Measurements from ENCODE around the gene EVI5L. TPM values are rescaled to one million over a fixed set of nuclear protein-coding genes. Genes with fewer than 3 reads are reported as not detected.

Gene EVI5L
- total and polyA plus RNA-seq, 2 of the 4 experiments (the other 2 are of a cell fraction), result 12.7 to 14.6 TPM

DNA sequence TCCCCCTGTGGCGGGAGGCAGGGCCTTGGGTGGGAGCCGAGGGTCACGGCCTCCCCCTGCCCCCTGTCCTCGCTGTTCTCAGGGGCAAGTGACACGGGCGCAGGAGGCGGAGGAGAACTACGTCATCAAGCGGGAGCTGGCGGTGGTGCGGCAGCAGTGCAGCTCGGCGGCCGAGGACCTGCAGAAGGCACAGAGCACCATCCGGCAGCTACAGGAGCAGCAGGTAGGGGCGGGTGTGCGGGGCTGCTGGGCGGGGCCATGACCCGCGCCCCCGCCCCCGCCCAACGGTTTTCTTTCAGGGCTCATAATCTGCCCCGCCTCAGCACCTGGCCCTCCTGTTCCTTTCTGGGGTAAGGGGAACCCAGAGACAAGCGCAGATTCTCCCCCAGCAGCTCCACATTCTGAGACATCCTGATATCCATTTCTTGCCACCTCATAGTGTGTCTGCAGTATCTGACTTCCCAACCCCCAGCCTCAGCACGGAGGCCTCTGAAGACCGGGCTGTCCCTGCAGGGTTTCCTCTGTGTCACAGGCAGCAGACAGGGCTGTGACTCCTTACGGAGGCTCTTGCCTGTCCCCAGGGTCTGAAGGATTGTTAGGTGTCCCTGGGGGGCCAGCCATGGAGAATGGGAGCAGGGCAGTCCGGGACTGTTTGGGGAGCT is 28.2 kb downstream of the EVI5L start:
- TF ChIP-seq FOS (IDR thresholded peaks at IDR 0.05; ENCODE audit: low read depth, low read length), result no peak
- TF ChIP-seq NFE2L2 (IDR thresholded peaks at IDR 0.05; ENCODE audit: low read depth, low read length), result no peak
- TF ChIP-seq MAFK (IDR thresholded peaks at IDR 0.05; ENCODE audit: low read depth, low read length), result no peak
- no peak for TF ChIP-seq MAZ (IDR thresholded peaks at IDR 0.05; ENCODE audit: borderline replicate concordance, low read depth, low read length)
- no peak for TF ChIP-seq RFX5 (IDR thresholded peaks at IDR 0.05; ENCODE audit: low read depth, low read length)
- no peak for TF ChIP-seq MXI1 (IDR thresholded peaks at IDR 0.05; ENCODE audit: borderline replicate concordance, low read depth, low read length)
- TF ChIP-seq SMC3 (IDR thresholded peaks at IDR 0.05; ENCODE audit: low read depth, low read length), result no peak
- TF ChIP-seq, protein P1, sequence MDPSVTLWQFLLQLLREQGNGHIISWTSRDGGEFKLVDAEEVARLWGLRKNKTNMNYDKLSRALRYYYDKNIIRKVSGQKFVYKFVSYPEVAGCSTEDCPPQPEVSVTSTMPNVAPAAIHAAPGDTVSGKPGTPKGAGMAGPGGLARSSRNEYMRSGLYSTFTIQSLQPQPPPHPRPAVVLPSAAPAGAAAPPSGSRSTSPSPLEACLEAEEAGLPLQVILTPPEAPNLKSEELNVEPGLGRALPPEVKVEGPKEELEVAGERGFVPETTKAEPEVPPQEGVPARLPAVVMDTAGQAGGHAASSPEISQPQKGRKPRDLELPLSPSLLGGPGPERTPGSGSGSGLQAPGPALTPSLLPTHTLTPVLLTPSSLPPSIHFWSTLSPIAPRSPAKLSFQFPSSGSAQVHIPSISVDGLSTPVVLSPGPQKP (IDR thresholded peaks at IDR 0.05; ENCODE audit: borderline replicate concordance, low read depth, low read length), result no peak
- TF ChIP-seq RCOR1 (IDR thresholded peaks at IDR 0.05; ENCODE audit: insufficient replicate concordance, low read length), result no peak
- TF ChIP-seq CEBPB (IDR thresholded peaks at IDR 0.05; ENCODE audit: low read depth, low read length), result no peak
- TF ChIP-seq, protein P2, sequence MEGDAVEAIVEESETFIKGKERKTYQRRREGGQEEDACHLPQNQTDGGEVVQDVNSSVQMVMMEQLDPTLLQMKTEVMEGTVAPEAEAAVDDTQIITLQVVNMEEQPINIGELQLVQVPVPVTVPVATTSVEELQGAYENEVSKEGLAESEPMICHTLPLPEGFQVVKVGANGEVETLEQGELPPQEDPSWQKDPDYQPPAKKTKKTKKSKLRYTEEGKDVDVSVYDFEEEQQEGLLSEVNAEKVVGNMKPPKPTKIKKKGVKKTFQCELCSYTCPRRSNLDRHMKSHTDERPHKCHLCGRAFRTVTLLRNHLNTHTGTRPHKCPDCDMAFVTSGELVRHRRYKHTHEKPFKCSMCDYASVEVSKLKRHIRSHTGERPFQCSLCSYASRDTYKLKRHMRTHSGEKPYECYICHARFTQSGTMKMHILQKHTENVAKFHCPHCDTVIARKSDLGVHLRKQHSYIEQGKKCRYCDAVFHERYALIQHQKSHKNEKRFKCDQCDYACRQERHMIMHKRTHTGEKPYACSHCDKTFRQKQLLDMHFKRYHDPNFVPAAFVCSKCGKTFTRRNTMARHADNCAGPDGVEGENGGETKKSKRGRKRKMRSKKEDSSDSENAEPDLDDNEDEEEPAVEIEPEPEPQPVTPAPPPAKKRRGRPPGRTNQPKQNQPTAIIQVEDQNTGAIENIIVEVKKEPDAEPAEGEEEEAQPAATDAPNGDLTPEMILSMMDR (conservative IDR thresholded peaks at IDR 0.05; ENCODE audit: low read depth, low read length), result no peak
- TF ChIP-seq CHD1 (IDR thresholded peaks at IDR 0.05; ENCODE audit: low read depth, low read length), result no peak
- TF ChIP-seq, protein P3, sequence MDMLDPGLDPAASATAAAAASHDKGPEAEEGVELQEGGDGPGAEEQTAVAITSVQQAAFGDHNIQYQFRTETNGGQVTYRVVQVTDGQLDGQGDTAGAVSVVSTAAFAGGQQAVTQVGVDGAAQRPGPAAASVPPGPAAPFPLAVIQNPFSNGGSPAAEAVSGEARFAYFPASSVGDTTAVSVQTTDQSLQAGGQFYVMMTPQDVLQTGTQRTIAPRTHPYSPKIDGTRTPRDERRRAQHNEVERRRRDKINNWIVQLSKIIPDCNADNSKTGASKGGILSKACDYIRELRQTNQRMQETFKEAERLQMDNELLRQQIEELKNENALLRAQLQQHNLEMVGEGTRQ (IDR thresholded peaks at IDR 0.05; ENCODE audit: low read depth, low read length), result no peak
- TF ChIP-seq RAD21 (IDR thresholded peaks at IDR 0.05; ENCODE audit: low read length), result no peak
- TF ChIP-seq POLR2A (IDR thresholded peaks at IDR 0.05; ENCODE audit: low read depth, low read length), result no peak
- Histone ChIP-seq H3K79me1 (ENCODE audit: low read depth in 1 of 2, low read length in 2 of 2) (no peaks in the 10 kb centered on the region), H4K91ac (ENCODE audit: insufficient read depth, low read depth, low read length) (no peak overlapping the region), H2BK20ac (ENCODE audit: low read depth, low read length) (no peak overlapping the region), H3K27me3 (ENCODE audit: control insufficient read depth, insufficient read depth, low read length) (no peaks in the 10 kb centered on the region), H3K18ac (ENCODE audit: low read depth, low read length) (no peak overlapping the region), H3K9me1 (ENCODE audit: insufficient read depth, low read length) (no peaks in the 10 kb centered on the region), H3K4ac (ENCODE audit: low read depth, low read length) (no peak overlapping the region), H3K4me3 (ENCODE audit: insufficient read depth, low read depth, low read length) (no peak overlapping the region), H3K9ac (ENCODE audit: low read depth, low read length) (no peak overlapping the region), H4K8ac (ENCODE audit: low read depth in 2 of 2, low read length in 2 of 2) (no peak overlapping the region), H4K20me1 (ENCODE audit: insufficient read depth, low read length) (0 out of 2 replicates have a peak, but pooled peaks cover 4% of the 10 kb centered on the region), H3K36me3 (ENCODE audit: control insufficient read depth, insufficient read depth, low read length) (peaks cover 2% of the 10 kb centered on the region; the same call in 1 of the 2 replicates), H3K14ac (replicated peaks; ENCODE audit: low read depth, low read length) (no peak overlapping the region), H2AK5ac (ENCODE audit: low read depth, low read length) (no peak overlapping the region), H2BK120ac (ENCODE audit: low read depth, low read length) (no peak overlapping the region), H2AFZ (replicated peaks; ENCODE audit: low read length, poor library complexity) (no peak overlapping the region), H2BK5ac (ENCODE audit: low read depth, low read length, poor library complexity, severe bottlenecking) (no peak overlapping the region), H4K5ac (ENCODE audit: low read depth, low read length) (no peak overlapping the region), H2AK9ac (replicated peaks; ENCODE audit: low read depth, low read length, poor library complexity) (no peak overlapping the region), H3K9me3 (ENCODE audit: control insufficient read depth, insufficient read depth, low read length) (no peaks in the 10 kb centered on the region), H2BK15ac (ENCODE audit: low read depth, low read length) (no peak overlapping the region), H3K56ac (ENCODE audit: extremely low read depth, insufficient read depth, low read length) (no peak overlapping the region), H3K27ac (ENCODE audit: insufficient read depth, low read length) (no peak overlapping the region), H3K4me2 (ENCODE audit: low read depth, low read length) (no peak overlapping the region), H3K23ac (ENCODE audit: low read depth, low read length) (no peak overlapping the region), H3K4me1 (ENCODE audit: control insufficient read depth, insufficient read depth, low read length) (peaks cover 3% of the 10 kb centered on the region; the same call in 1 of the 2 replicates)
- no CpG with 5 or more reads among the region's 29 CpGs for WGBS, 2 experiments (ENCODE audit: extremely low coverage in 2 of 2, insufficient read length in 1 of 2)
- no peak for ATAC-seq (ENCODE audit: low read depth)
- dilution Hi-C loops (cut with HindIII; ENCODE audit: low sequenced_read_pairs, unreplicated experiment) (no loop called here), in situ Hi-C loops (cut with MboI; ENCODE audit: low sequenced_read_pairs) (no loop called here), intact Hi-C loops (cut with micrococcal nuclease) (no loop called here)
- DNase-seq, result no peak
- POLR2A ChIA-PET (ENCODE audit: unreplicated experiment), result no interaction called here
- no TSS peak for BruUV-seq (replicated peaks)
- CTCF ChIA-PET, result no interaction called here
